H1 (cell line): ENCODE data around the gene ZNF277. TPM values are rescaled to one million over a fixed set of nuclear protein-coding genes. Genes with fewer than 3 reads are reported as not detected.

Experiments used
- CTCF ChIA-PET: fragments of 300-600 bp; sonication (Branson Sonifier 250); formaldehyde crosslinking; loops from one replicate; lab custom pipeline; 2021; ENCODE audit not compliant: partially characterized antibody; lab: Charles Lee
- POLR2A ChIA-PET: fragments of 300-600 bp; sonication (Branson Sonifier 250); formaldehyde crosslinking; loops from one replicate; lab custom pipeline; 2021; ENCODE audit warnings: inconsistent platforms; ENCODE audit not compliant: partially characterized antibody; lab: Charles Lee
- DNase-seq, 2 experiments: peaks; one replicate each; pipeline versions ENCODE4 v3.0.0 to v3.0.0-alpha.2; 2010 to 2022; ENCODE audit warnings: low spot score in 2 of 2, low read depth in 1 of 2, mixed read lengths in 1 of 2
- FAIRE-seq: peaks from 2 replicates; lab custom pipeline; 2011; peaks lifted over from hg19 to GRCh38; lab: Jason Lieb, UNC
- H2AFZ ChIP-seq: 2 replicates; pipeline ENCODE4 v1.8.1; 2012; ENCODE audit warnings: low read length, inconsistent platforms
- H2AK5ac ChIP-seq: 2 replicates; pipeline ENCODE4 v1.6.1; 2013; ENCODE audit warnings: low read depth, low read length
- H2BK120ac ChIP-seq: replicated peaks from 2 replicates; pipeline ENCODE3; 2013; ENCODE audit warnings: low read depth, low read length, inconsistent platforms
- H2BK12ac ChIP-seq: 2 replicates; pipeline ENCODE4 v1.6.1; 2013; ENCODE audit warnings: low read depth, low read length
- H2BK15ac ChIP-seq: 2 replicates; pipeline ENCODE4 v1.6.1; 2013; ENCODE audit warnings: low read length
- H2BK20ac ChIP-seq: 2 replicates; pipeline ENCODE4 v1.6.1; 2013; ENCODE audit warnings: low read length
- H2BK5ac ChIP-seq: 2 replicates; pipeline ENCODE4 v1.6.1; 2013; ENCODE audit warnings: low read depth, low read length
- H3K14ac ChIP-seq: 2 replicates; pipeline ENCODE4 v1.6.1; 2013; ENCODE audit warnings: inconsistent platforms; ENCODE audit not compliant: insufficient read length
- H3K18ac ChIP-seq: 2 replicates; pipeline ENCODE4 v1.6.1; 2013; ENCODE audit warnings: low read length; ENCODE audit errors: extremely low read depth
- H3K23ac ChIP-seq: 2 replicates; pipeline ENCODE4 v1.6.1; 2013; ENCODE audit warnings: inconsistent platforms; ENCODE audit not compliant: insufficient read length
- H3K23me2 ChIP-seq: 2 replicates; pipeline ENCODE4 v1.6.1; 2013; ENCODE audit warnings: low read depth, low read length
- H3K27ac ChIP-seq: 2 replicates; pipeline ENCODE4 v1.6.1; 2011; ENCODE audit warnings: low read depth, low read length, inconsistent platforms
- H3K27me3 ChIP-seq, 4 experiments: replicated peaks in 1 of 4; 1 replicate in 1 of 4; 2 replicates in 3 of 4; pipeline versions ENCODE4 v1.6.1 to v1.8.1; 2011 to 2013; ENCODE audit warnings: low read length in 3 of 4, mild to moderate bottlenecking in 3 of 4, inconsistent platforms in 2 of 4, mixed read lengths in 2 of 4, moderate library complexity in 1 of 4; ENCODE audit not compliant: control insufficient read depth in 3 of 4, insufficient read depth in 3 of 4; ENCODE audit errors: extremely low read depth in 1 of 4
- H3K36me3 ChIP-seq, 4 experiments: 2 replicates each; pipeline versions ENCODE4 v1.6.1 to v1.8.1; 2011 to 2013; ENCODE audit warnings: mild to moderate bottlenecking in 4 of 4, low read length in 3 of 4, moderate library complexity in 2 of 4, control low read depth in 1 of 4, inconsistent platforms in 1 of 4; ENCODE audit not compliant: insufficient read depth in 4 of 4, control insufficient read depth in 2 of 4
- H3K4ac ChIP-seq: replicated peaks from 2 replicates; pipeline ENCODE3; 2013; ENCODE audit warnings: low read length, low read depth, mixed read lengths, inconsistent platforms; ENCODE audit not compliant: insufficient read length
- H3K4me1 ChIP-seq, 4 experiments: replicated peaks in 1 of 4; 1 replicate in 1 of 4; 2 replicates in 3 of 4; pipeline versions ENCODE4 v1.6.1 to v1.8.1; 2011 to 2013; ENCODE audit warnings: low read length in 3 of 4, inconsistent platforms in 2 of 4, mixed read lengths in 1 of 4; ENCODE audit not compliant: insufficient read depth in 4 of 4, control insufficient read depth in 3 of 4
- H3K4me2 ChIP-seq, 2 experiments: 2 replicates each; pipeline versions ENCODE4 v1.6.1 to v1.8.1; 2011 to 2013; ENCODE audit warnings: low read depth in 2 of 2, low read length in 2 of 2, control low read depth in 1 of 2, inconsistent platforms in 1 of 2, mild to moderate bottlenecking in 1 of 2; ENCODE audit not compliant: insufficient read depth in 1 of 2
- H3K4me3 ChIP-seq, 4 experiments: fragments of 200-600, 300-600 bp in 1 of 4; sonication (generic), shearing (Covaris generic), sonication (Bioruptor Twin) in 1 of 4; 2 replicates each; pipeline versions ENCODE4 v1.5.1 to v1.8.1; 2011 to 2016; ENCODE audit warnings: low read length in 4 of 4, low read depth in 3 of 4, control low read depth in 2 of 4, inconsistent platforms in 2 of 4, mild to moderate bottlenecking in 2 of 4, mixed read lengths in 1 of 4, moderate library complexity in 1 of 4; ENCODE audit not compliant: insufficient read depth in 2 of 4; ENCODE audit errors: extremely low read depth in 1 of 4
- H3K56ac ChIP-seq: replicated peaks from 2 replicates; pipeline ENCODE3; 2013; ENCODE audit warnings: low read depth, mild to moderate bottlenecking, mixed read lengths, low read length, inconsistent platforms; ENCODE audit not compliant: insufficient read length
- H3K79me1 ChIP-seq: 2 replicates; pipeline ENCODE4 v1.6.1; 2013; ENCODE audit warnings: low read depth, low read length, control low read depth
- H3K79me2 ChIP-seq, 2 experiments: 2 replicates each; pipeline versions ENCODE4 v1.6.1 to v1.8.1; 2012 to 2013; ENCODE audit warnings: low read length in 2 of 2, mild to moderate bottlenecking in 2 of 2, inconsistent platforms in 1 of 2; ENCODE audit not compliant: insufficient read depth in 2 of 2, control insufficient read depth in 1 of 2
- H3K9ac ChIP-seq, 4 experiments: replicated peaks in 1 of 4; 1 replicate in 1 of 4; 2 replicates in 3 of 4; pipeline versions ENCODE4 v1.6.1 to v1.8.1; 2011 to 2013; ENCODE audit warnings: low read depth in 3 of 4, low read length in 3 of 4, control low read depth in 2 of 4, mild to moderate bottlenecking in 2 of 4, moderate library complexity in 2 of 4, inconsistent platforms in 1 of 4; ENCODE audit errors: extremely low read depth in 1 of 4
- H3K9me3 ChIP-seq, 2 experiments: 2 replicates each; pipeline versions ENCODE4 v1.6.1 to v1.8.1; 2012 to 2013; ENCODE audit warnings: mild to moderate bottlenecking in 2 of 2, moderate library complexity in 2 of 2, control low read depth in 1 of 2, inconsistent platforms in 1 of 2, low read depth in 1 of 2, low read length in 1 of 2, mixed read lengths in 1 of 2; ENCODE audit not compliant: insufficient read depth in 2 of 2
- H4K20me1 ChIP-seq, 2 experiments: replicated peaks in 1 of 2; 2 replicates each; pipeline versions ENCODE3 to v1.8.1; 2011 to 2013; ENCODE audit warnings: inconsistent platforms in 2 of 2, low read length in 2 of 2, mild to moderate bottlenecking in 1 of 2; ENCODE audit not compliant: insufficient read depth in 2 of 2, control insufficient read depth in 1 of 2
- H4K5ac ChIP-seq: 2 replicates; pipeline ENCODE4 v1.6.1; 2013; ENCODE audit warnings: low read length, low read depth, mixed read lengths, inconsistent platforms; ENCODE audit not compliant: insufficient read length
- H4K8ac ChIP-seq: 2 replicates; pipeline ENCODE4 v1.8.0; 2013; ENCODE audit warnings: mild to moderate bottlenecking, moderate library complexity, low read length, inconsistent platforms; ENCODE audit not compliant: insufficient read depth; ENCODE audit errors: extremely low read depth
- H4K91ac ChIP-seq: replicated peaks from 2 replicates; pipeline ENCODE3; 2013; ENCODE audit warnings: low read length, mixed read lengths, inconsistent platforms; ENCODE audit not compliant: insufficient read length
- ASH2L ChIP-seq: fragments of 200-600, 300-600 bp; sonication (generic); IDR thresholded peaks from one replicate; pipeline ENCODE4 v1.7.1; 2017; ENCODE audit warnings: low read length
- BACH1 ChIP-seq: IDR thresholded peaks from 2 replicates; pipeline ENCODE4 v1.6.1; 2012; ENCODE audit warnings: low read length, improper control_type of control experiment
- CEBPB ChIP-seq: IDR thresholded peaks from 2 replicates; pipeline ENCODE4 v1.6.1; 2012; ENCODE audit warnings: low read depth, low read length
- CTBP2 ChIP-seq: IDR thresholded peaks from 2 replicates; pipeline ENCODE4 v1.7.0; 2011; ENCODE audit warnings: borderline replicate concordance, mild to moderate bottlenecking, moderate library complexity, mixed read lengths, low read length; ENCODE audit not compliant: insufficient read depth, insufficient read length
- CTCF ChIP-seq, 3 experiments: IDR thresholded peaks; 1 replicate in 2 of 3; 2 replicates in 1 of 3; pipeline versions ENCODE4 v1.5.1 to v1.6.1; 2011; ENCODE audit warnings: low read length in 3 of 3, mild to moderate bottlenecking in 3 of 3, inconsistent platforms in 2 of 3, low read depth in 1 of 3, moderate library complexity in 1 of 3; ENCODE audit not compliant: insufficient read depth in 1 of 3; ENCODE audit errors: control extremely low read depth in 1 of 3
- EGR1 ChIP-seq: IDR thresholded peaks from 2 replicates; pipeline ENCODE4 v1.6.1; 2011; ENCODE audit warnings: low read depth, low read length, borderline replicate concordance
- JUND ChIP-seq: IDR thresholded peaks from 2 replicates; pipeline ENCODE4 v1.6.1; 2011; ENCODE audit warnings: mild to moderate bottlenecking, improper control_type of control experiment, low read length
- KDM5A ChIP-seq: fragments of 200-600 bp; IDR thresholded peaks from 2 replicates; pipeline ENCODE4 v1.7.1; 2012; ENCODE audit warnings: mild to moderate bottlenecking, low read length, inconsistent platforms, mixed read lengths
- NANOG ChIP-seq: IDR thresholded peaks from 2 replicates; pipeline ENCODE4 v1.6.1; 2011; ENCODE audit warnings: low read length, low read depth, mild to moderate bottlenecking, inconsistent platforms; ENCODE audit not compliant: insufficient read depth, poor library complexity, severe bottlenecking
- RFX5 ChIP-seq: IDR thresholded peaks from 2 replicates; pipeline ENCODE4 v1.6.1; 2011; ENCODE audit warnings: low read depth, low read length, improper control_type of control experiment, borderline replicate concordance
- RXRA ChIP-seq: IDR thresholded peaks from 2 replicates; pipeline ENCODE4 v1.6.1; 2011; ENCODE audit warnings: low read depth, mild to moderate bottlenecking, low read length, moderate library complexity; ENCODE audit not compliant: insufficient read depth
- ZNF274 ChIP-seq: IDR thresholded peaks from 2 replicates; pipeline ENCODE4 v1.7.0; 2012; ENCODE audit warnings: low read length, borderline replicate concordance; ENCODE audit errors: extremely low read depth
- WGBS, 2 experiments: shearing (Covaris generic) in 1 of 2; methylation state at CpG; one replicate each; pipeline versions ENCODE4 v1.1.6 to v1.1.7; 2013 to 2015; ENCODE audit warnings: low lambda C conversion rate in 2 of 2, mixed read lengths in 2 of 2, inconsistent platforms in 1 of 2, low coverage in 1 of 2, missing lambda C conversion rate in 1 of 2; ENCODE audit not compliant: insufficient replicate concordance in 2 of 2, insufficient coverage in 1 of 2, insufficient read length in 1 of 2; ENCODE audit errors: extremely low coverage in 1 of 2, missing lambda C conversion rate in 1 of 2; 5-methylcytosine and 5-hydroxymethylcytosine counted together
- polyA plus RNA-seq, 7 experiments: library from polyadenylated mRNA; depleted of rRNA in 3 of 7; stranded (reverse) in 5 of 7; unstranded in 2 of 7; fragments of >200 nt in 5 of 7; fragments of 200-250 nt in 2 of 7; gene quantifications; 1 replicate in 5 of 7; 2 replicates in 1 of 7; 4 replicates in 1 of 7; pipeline versions ENCODE4 v1.2.1 to v1.2.3, GENCODE V29; 2011 to 2013; ENCODE audit warnings: missing spikeins in 2 of 7, mixed read lengths in 2 of 7
- total RNA-seq: library from RNA; stranded (reverse); fragmentation: NEBNext Ultra II Directional; extraction: Animal tissue kit (Norgen Biotek cat#: 25700); gene quantifications from 2 replicates; pipeline ENCODE4 v1.2.1, GENCODE V29; 2021

The ZNF277 gene
- total and polyA plus RNA-seq, 2 of the 8 experiments (the other 6 are each of a cell fraction or from before 2014, with no cell fraction given) = 5.1 to 21.7 TPM

GRCh38 chr7:112257073-112257472, 50.6 kb downstream of the ZNF277 start:
- DNase-seq (no peak), FAIRE-seq (no peak)
- Histone ChIP-seq H3K4me2 (no peak overlapping the region), H2AFZ (no peak overlapping the region), H3K79me2 (peaks cover 0 to 45% of the 10 kb centered on the region in 2 experiments; a peak in 2 of 4 replicates), H3K18ac (no peak overlapping the region), H3K9me3 (no peaks in the 10 kb centered on the region), H2BK15ac (no peak overlapping the region), H3K36me3 (no peaks in the 10 kb centered on the region), H2BK12ac (no peak overlapping the region), H4K5ac (no peak overlapping the region), H4K20me1 (peaks cover 3 to 8% of the 10 kb centered on the region in 2 experiments), H3K27me3 (no peaks in the 10 kb centered on the region), H3K9ac (no peak overlapping the region), H4K8ac (no peak overlapping the region), H3K23me2 (no peaks in the 10 kb centered on the region), H3K14ac (no peak overlapping the region), H3K27ac (no peak overlapping the region), H3K4ac (no peak overlapping the region), H2AK5ac (no peak overlapping the region), H2BK20ac (no peak overlapping the region), H4K91ac (no peak overlapping the region), H3K79me1 (no peaks in the 10 kb centered on the region), H3K23ac (no peak overlapping the region), H2BK5ac (no peak overlapping the region), H3K56ac (no peak overlapping the region), H3K4me1 (peaks cover 2 to 19% (median 12%) of the 10 kb centered on the region in 4 experiments; a peak in 5 of 7 replicates), H2BK120ac (no peak overlapping the region), H3K4me3 (no peak overlapping the region)
- TF ChIP-seq EGR1 (no peak), BACH1 (no peak), CTCF (IDR thresholded peaks at IDR 0.05; ENCODE audit: control extremely low read depth in 1 of 3, insufficient read depth in 1 of 3, low read depth in 1 of 3, low read length in 3 of 3) (no peak), RXRA (no peak), CTBP2 (no peak), KDM5A (no peak), RFX5 (no peak), JUND (no peak), CEBPB (no peak), ZNF274 (no peak), ASH2L (no peak), NANOG (no peak)
- 96% methylated on average over 2 of the region's 2 CpGs; no CpG with 5 or more reads in 1 of the 2 experiments for WGBS, 2 experiments
- CTCF ChIA-PET = interaction anchor here (0.9 kb wide), 1 partner anchor 11 kb away, joined by 3 read pairs; no protein-coding TSS in a partner anchor
- POLR2A ChIA-PET = no interaction called here
